Measurements from ENCODE around the gene ADGRL3. TPM values are rescaled to one million over a fixed set of nuclear protein-coding genes. Genes with fewer than 3 reads are reported as not detected.
A peak's percentile ranks its signal among the peaks of the same experiment; 100 is the strongest.
"Not testable (repeated sequence)": the region's sequence is repeated elsewhere in the genome, so short reads cannot be mapped to it uniquely, and the experiment has no call there.

Gene ADGRL3
- polyA plus RNA-seq, 3 donors: 24.0 to 28.9 (median 27.8) TPM

- DNase-seq (ENCODE audit: extremely low read depth in 1 of 11, low read depth in 9 of 11, low spot score in 4 of 11): not testable (repeated sequence)
Observed at GRCh38 chr4:61509721-61510241, 309.7 kb downstream of the ADGRL3 start.

- DNase-seq (ENCODE audit: extremely low read depth in 1 of 11, low read depth in 9 of 11, low spot score in 4 of 11): no peak
Observed at GRCh38 chr4:61511716-61512488, 311.8 kb downstream of the ADGRL3 start.

GRCh38 chr4:61514991-61515390, 314.9 kb downstream of the ADGRL3 start:
- no peak for DNase-seq (ENCODE audit: extremely low read depth in 1 of 11, low read depth in 9 of 11, low spot score in 4 of 11)

DNA sequence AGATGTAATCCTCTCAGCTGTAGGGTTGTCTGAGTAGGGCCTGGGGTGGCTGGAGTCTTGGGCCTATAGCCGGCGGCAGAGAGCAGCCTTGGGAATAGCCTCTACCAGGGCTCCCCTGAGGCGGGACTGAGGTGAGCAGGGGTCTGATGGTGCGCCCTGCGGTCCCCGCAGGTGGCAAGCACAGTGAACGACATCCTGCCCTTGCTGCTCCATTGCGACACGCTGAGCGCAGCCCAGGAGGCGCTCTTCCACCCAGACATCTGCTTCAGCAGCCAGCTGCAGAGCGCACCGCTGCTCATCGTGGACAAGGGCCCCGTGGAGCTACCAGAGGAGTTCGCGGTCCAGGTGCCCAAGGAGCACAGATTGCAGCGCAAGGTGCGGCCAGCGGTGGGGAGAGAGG, 317.0 kb downstream of the ADGRL3 start:
- no peak for DNase-seq (ENCODE audit: extremely low read depth in 1 of 11, low read depth in 9 of 11, low spot score in 4 of 11)

GRCh38 chr4:61520166-61520565, 320.0 kb downstream of the ADGRL3 start:
- no peak for DNase-seq (ENCODE audit: extremely low read depth in 1 of 11, low read depth in 9 of 11, low spot score in 4 of 11)

GRCh38 chr4:61520681-61521160, 320.6 kb downstream of the ADGRL3 start:
- peak in 7 of 11 donors; percentile 18 to 50 (median 32) for DNase-seq (ENCODE audit: extremely low read depth in 1 of 11, low read depth in 9 of 11, low spot score in 4 of 11)

- no peak for DNase-seq (ENCODE audit: extremely low read depth in 1 of 11, low read depth in 9 of 11, low spot score in 4 of 11)
Observed at GRCh38 chr4:61521451-61521850, 321.3 kb downstream of the ADGRL3 start.

- DNase-seq (ENCODE audit: extremely low read depth in 1 of 11, low read depth in 9 of 11, low spot score in 4 of 11): no peak
Observed at GRCh38 chr4:61522312-61522711, 322.2 kb downstream of the ADGRL3 start.

DNA sequence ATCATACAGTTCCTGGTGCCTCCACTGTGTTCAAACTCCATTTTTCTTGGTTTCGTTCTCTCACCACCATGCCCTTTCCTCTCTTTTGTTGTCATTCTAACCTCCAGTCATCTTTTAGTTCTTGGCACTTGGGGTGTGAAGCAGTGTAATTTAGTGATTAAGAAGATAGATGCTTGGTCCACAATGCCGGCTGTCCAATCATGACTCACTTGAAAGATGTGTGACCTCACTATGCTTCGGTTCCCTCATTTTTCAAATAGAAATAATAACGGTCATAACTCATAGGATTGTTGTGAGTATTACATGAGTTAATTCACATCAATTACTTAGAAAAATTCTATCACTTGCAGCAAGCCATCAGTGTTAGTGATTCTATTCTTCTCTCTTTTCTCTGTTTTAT, 327.8 kb downstream of the ADGRL3 start:
- DNase-seq (ENCODE audit: extremely low read depth in 1 of 11, low read depth in 9 of 11, low spot score in 4 of 11): no peak

DNA sequence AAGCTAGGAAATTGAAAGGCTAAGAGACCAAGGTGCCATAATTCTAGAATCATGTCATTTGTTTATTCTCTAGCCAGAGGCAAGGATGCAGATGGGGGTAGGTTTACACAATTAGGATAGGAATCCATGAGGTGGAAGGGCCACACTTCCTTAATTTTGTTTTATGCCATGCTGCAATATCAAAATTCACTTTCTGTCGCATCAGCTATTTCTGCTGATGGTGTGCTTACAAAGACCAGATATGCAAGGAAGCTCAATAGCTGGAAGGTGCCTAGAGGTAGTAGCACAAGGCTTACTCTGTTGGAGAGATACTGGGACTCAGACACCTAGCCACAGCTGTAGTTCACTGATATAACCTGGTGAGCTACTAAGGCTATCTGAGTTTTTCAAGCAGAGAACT, 328.5 kb downstream of the ADGRL3 start:
- no peak for DNase-seq (ENCODE audit: extremely low read depth in 1 of 11, low read depth in 9 of 11, low spot score in 4 of 11)

DNA sequence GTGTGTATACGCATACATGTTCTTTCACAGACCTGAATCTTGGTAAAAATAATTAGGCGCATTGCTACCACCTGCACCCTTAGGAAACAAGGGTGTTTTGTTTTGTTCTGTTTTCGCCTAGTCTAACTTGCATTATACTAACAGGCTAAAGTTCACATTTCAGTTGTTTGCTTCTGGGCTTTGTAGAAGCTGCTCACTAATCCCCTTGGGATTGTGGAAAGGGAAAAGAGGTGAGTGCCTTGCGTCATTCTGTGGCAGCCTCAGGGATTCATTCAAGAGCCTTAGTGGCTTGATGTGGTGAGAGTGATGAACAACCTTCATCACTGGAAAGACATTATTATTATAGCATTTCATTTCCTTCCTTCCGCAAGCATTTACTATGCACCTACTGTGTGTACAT, 331.1 kb downstream of the ADGRL3 start:
- no peak for DNase-seq (ENCODE audit: extremely low read depth in 1 of 11, low read depth in 9 of 11, low spot score in 4 of 11)

- peak; percentile 51 to 86 (median 65) for DNase-seq (ENCODE audit: extremely low read depth in 1 of 11, low read depth in 9 of 11, low spot score in 4 of 11)
Observed at GRCh38 chr4:61532336-61533000, 332.3 kb downstream of the ADGRL3 start.

DNA sequence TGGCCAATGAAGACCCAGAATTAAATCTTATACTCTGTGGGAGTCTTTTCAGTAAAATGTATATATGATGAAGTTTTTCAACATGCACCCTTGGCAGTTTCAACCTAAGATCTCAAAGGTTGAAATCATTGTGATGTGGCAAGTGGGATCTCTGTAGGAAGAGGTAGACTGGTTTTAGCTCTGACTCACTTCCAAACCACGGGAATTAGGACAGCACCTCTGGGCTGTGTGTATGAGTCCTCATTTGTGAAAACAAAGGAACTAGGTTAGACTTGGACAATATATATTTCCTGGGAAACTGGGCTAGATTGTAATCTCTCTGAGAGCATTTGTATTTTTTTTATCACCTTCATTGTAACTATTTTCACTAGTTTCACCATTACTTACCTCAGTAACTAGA, 333.0 kb downstream of the ADGRL3 start:
- DNase-seq (ENCODE audit: extremely low read depth in 1 of 11, low read depth in 9 of 11, low spot score in 4 of 11): no peak

DNA sequence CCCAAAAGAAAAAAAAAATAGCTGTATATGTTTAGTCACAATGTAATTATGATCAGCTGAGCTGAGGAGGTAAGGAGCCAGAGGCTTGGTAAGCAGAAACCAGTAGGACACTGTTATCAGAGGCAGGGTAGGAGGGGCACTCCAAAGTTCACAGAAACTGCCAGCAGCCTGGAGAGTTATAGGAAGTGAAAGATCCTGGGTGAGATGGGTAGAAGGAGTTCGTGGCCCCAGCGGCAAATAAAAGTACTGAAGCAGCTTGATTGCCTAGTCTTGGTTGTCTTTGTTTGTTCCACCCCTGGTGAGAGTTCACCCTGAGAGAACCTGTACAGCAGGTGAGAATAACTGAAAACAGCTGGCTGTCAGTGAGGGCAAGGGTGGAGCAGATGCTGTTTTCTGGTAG, 340.8 kb downstream of the ADGRL3 start:
- no peak for DNase-seq (ENCODE audit: extremely low read depth in 1 of 11, low read depth in 9 of 11, low spot score in 4 of 11)

- no peak for DNase-seq (ENCODE audit: extremely low read depth in 1 of 11, low read depth in 9 of 11, low spot score in 4 of 11)
Observed at GRCh38 chr4:61541459-61541858, 341.3 kb downstream of the ADGRL3 start.

DNA sequence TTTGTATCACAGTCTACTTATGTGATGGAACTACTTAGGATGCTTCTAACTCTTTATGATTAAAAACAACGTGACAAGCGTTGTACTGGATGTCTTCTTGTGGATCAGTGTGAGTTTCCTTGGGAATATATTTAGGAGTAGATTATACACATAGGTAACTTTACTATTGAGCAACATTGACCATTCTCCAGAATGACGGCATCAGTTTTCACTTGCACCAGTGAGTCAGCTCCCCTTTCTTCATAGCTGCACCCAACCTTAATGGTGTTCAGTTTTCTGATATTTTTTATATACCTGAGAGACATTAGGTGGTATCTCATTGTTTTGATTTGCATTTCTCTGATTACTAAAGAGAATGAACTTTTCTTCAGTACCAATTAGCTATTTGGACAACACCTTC, 343.9 kb downstream of the ADGRL3 start:
- no peak for DNase-seq (ENCODE audit: extremely low read depth in 1 of 11, low read depth in 9 of 11, low spot score in 4 of 11)

DNA sequence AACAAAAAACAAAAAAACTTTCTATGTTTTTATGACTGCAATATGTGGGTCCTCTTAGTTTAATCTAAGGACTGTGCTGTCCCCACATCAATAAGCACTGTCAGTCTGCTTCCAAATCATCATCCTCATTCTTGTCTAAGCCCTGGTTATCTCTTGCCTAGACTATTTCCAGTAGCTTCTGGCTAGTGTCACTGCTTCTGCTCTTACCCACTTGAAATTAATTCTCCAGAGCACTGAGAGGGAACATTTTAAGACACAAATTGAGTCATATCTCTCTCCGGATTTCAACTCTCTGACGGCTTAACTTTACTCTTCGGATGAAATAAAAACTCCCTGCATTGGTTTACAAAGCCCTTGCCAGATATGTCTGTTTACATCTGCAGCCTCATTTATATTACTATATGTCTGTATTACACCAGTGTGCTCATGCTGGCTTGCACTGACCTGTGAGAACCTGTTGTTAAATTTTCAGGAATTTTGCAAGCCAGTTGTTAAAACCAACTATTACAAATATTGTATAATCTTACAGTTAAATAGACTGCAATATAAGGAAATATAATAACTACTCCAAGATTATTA, 345.9 kb downstream of the ADGRL3 start:
- DNase-seq (ENCODE audit: extremely low read depth in 1 of 11, low read depth in 9 of 11, low spot score in 4 of 11): no peak

- DNase-seq (ENCODE audit: extremely low read depth in 1 of 11, low read depth in 9 of 11, low spot score in 4 of 11): no peak
Observed at GRCh38 chr4:61549336-61549735, 349.2 kb downstream of the ADGRL3 start.

DNA sequence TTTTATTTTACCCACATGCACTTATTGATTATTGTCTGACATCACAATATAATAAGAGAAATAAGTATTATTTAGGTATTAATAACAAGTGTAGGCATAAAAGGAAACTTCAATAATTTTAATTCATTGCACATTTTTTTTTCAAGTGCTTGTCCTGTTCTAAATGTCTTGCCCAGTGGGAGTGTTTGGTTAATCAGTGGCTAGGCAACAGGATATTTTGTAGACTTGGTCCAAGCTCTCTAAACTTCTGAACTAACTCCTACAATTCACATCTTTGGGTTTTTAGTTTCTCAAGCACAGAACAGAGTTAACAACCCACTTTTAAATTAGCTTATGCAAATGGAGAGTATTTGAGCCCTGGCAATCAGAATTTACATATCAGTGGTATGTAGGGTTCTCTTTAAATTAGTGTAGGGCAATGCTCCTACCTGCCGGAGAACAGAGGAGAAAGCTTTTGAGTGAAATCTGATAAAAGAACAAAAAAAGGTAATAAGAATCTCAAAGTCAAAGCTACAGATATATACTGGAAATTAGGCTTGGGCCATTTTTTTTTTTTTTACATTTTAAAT, 353.5 kb downstream of the ADGRL3 start:
- DNase-seq (ENCODE audit: extremely low read depth in 1 of 11, low read depth in 9 of 11, low spot score in 4 of 11): peak in 1 of 11 donors; percentile 21

DNA sequence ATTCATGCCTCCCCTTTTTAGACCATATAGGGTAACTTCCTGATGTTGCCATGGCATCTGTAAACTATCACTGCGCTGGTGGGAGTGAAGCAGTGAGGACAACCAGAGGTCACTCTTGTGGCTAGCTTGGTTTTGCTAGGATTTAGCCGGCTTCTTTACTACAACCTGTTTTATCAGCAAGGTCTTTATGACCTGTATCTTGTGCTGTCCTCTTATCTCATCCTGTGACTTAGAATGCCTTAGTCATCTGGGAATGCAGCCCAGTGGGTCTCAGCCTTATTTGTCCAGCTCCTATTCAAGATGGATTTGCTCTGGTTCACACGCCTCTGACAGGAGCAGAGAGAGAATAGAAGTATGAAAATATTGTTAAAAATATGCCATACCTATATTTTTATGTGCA, 355.7 kb downstream of the ADGRL3 start:
- no peak for DNase-seq (ENCODE audit: extremely low read depth in 1 of 11, low read depth in 9 of 11, low spot score in 4 of 11)

Measured in renal cortex interstitium (tissue), 11 donors.